Liver (tissue), 9 donors: ENCODE data around the gene DPT. TPM values are rescaled to one million over a fixed set of nuclear protein-coding genes. Genes with fewer than 3 reads are reported as not detected.

Experiments
- DNase-seq: peaks from one replicate; pipeline ENCODE4 v3.0.0-alpha.2; 2017; ENCODE audit warnings: low spot score
- H3K27ac ChIP-seq, 2 donors: one replicate each; pipeline ENCODE4 v1.7.0; 2013; ENCODE audit warnings: inconsistent platforms in 2 of 2, low read length in 2 of 2, control low read depth in 1 of 2, low read depth in 1 of 2, mild to moderate bottlenecking in 1 of 2
- H3K27me3 ChIP-seq, 4 donors: one replicate each; pipeline versions ENCODE4 v1.6.1 to v1.7.0; 2013; ENCODE audit warnings: low read length in 3 of 4, inconsistent platforms in 1 of 4, mild to moderate bottlenecking in 1 of 4, moderate library complexity in 1 of 4; ENCODE audit not compliant: control insufficient read depth in 4 of 4, insufficient read depth in 4 of 4
- H3K36me3 ChIP-seq, 4 donors: one replicate each; pipeline versions ENCODE4 v1.6.1 to v1.7.0; 2013; ENCODE audit warnings: low read length in 3 of 4, mild to moderate bottlenecking in 3 of 4, low read depth in 1 of 4, moderate library complexity in 1 of 4; ENCODE audit not compliant: control insufficient read depth in 4 of 4, insufficient read depth in 3 of 4
- H3K4me1 ChIP-seq, 4 donors: one replicate each; pipeline versions ENCODE4 v1.6.1 to v1.7.0; 2013; ENCODE audit warnings: low read length in 3 of 4, mild to moderate bottlenecking in 3 of 4, moderate library complexity in 1 of 4; ENCODE audit not compliant: control insufficient read depth in 4 of 4, insufficient read depth in 4 of 4
- H3K4me3 ChIP-seq, 3 donors: one replicate each; pipeline versions ENCODE4 v1.6.1 to v1.7.0; 2013; ENCODE audit warnings: low read length in 3 of 3, control low read depth in 1 of 3, low read depth in 1 of 3, mild to moderate bottlenecking in 1 of 3
- H3K9ac ChIP-seq, 2 donors: one replicate each; pipeline ENCODE4 v1.7.0; 2013; ENCODE audit warnings: low read length in 2 of 2, mild to moderate bottlenecking in 2 of 2, moderate library complexity in 2 of 2, control low read depth in 1 of 2, low read depth in 1 of 2
- H3K9me3 ChIP-seq, 4 donors: one replicate each; pipeline versions ENCODE4 v1.6.1 to v1.7.0; 2013; ENCODE audit warnings: low read length in 3 of 4; ENCODE audit not compliant: control insufficient read depth in 4 of 4
- CTCF ChIP-seq: fragments of 150-350 bp; IDR thresholded peaks from 2 replicates; pipeline ENCODE4 v1.5.1; 2017; ENCODE audit warnings: improper control_type of control experiment, low read depth, low read length; ENCODE audit not compliant: missing input control
- EGR1 ChIP-seq, 2 donors: IDR thresholded peaks; 2 replicates each; pipeline ENCODE4 v1.6.1; 2016 to 2018; ENCODE audit warnings: antibody characterized with exemption in 2 of 2, low read depth in 2 of 2
- FOXA1 ChIP-seq: IDR thresholded peaks from 2 replicates; pipeline ENCODE4 v1.6.1; 2016; ENCODE audit warnings: antibody characterized with exemption
- GABPA ChIP-seq, 2 donors: IDR thresholded peaks in 1 of 2; conservative IDR thresholded peaks in 1 of 2; 2 replicates each; pipeline ENCODE4 v1.6.1; 2016; ENCODE audit warnings: antibody characterized with exemption in 2 of 2, mild to moderate bottlenecking in 1 of 2, moderate library complexity in 1 of 2
- HNF4A ChIP-seq, 2 donors: conservative IDR thresholded peaks; 2 replicates each; pipeline ENCODE4 v1.6.1; 2016; ENCODE audit warnings: antibody characterized with exemption in 2 of 2, mild to moderate bottlenecking in 2 of 2
- HNF4G ChIP-seq: IDR thresholded peaks from 2 replicates; pipeline ENCODE4 v1.6.1; 2016; ENCODE audit warnings: antibody characterized with exemption
- JUND ChIP-seq, 2 donors: IDR thresholded peaks; 2 replicates each; pipeline ENCODE4 v1.6.1; 2016; ENCODE audit warnings: antibody characterized with exemption in 2 of 2
- NR2F2 ChIP-seq: IDR thresholded peaks from 2 replicates; pipeline ENCODE4 v1.6.1; 2016; ENCODE audit warnings: antibody characterized with exemption
- SP1 ChIP-seq: IDR thresholded peaks from 2 replicates; pipeline ENCODE4 v1.6.1; 2018; ENCODE audit warnings: antibody characterized with exemption, mild to moderate bottlenecking
- TAF1 ChIP-seq: conservative IDR thresholded peaks from 2 replicates; pipeline ENCODE4 v1.6.1; 2016; ENCODE audit warnings: antibody characterized with exemption, mild to moderate bottlenecking
- WGBS: extraction: QIAGEN DNeasy Blood & Tissue Kit; methylation state at CpG from one replicate; pipeline ENCODE4 v1.1.7; 2013; 5-methylcytosine and 5-hydroxymethylcytosine counted together
- polyA plus RNA-seq, 2 donors: library from polyadenylated mRNA; stranded (reverse) in 1 of 2; unstranded in 1 of 2; fragments of 200-250 nt in 1 of 2; fragments of >200 nt in 1 of 2; fragmentation: Nextera tagmentation in 1 of 2; extraction: Ambion mirVana in 1 of 2; gene quantifications; one replicate each; pipeline versions ENCODE4 v1.2.1 to v1.2.3, GENCODE V29; 2013 to 2015
- total RNA-seq, 2 donors: library from RNA; depleted of rRNA; stranded (reverse); fragments of >200 nt; gene quantifications; one replicate each; pipeline ENCODE4 v1.2.3, GENCODE V29; 2014
- TF ChIP-seq, protein P1 (sequence below): IDR thresholded peaks from 2 replicates; pipeline ENCODE4 v1.6.1; 2016; ENCODE audit warnings: antibody characterized with exemption, mild to moderate bottlenecking
- TF ChIP-seq, protein P2 (sequence below): IDR thresholded peaks from 2 replicates; pipeline ENCODE4 v1.6.1; 2016; ENCODE audit warnings: antibody characterized with exemption
- donor health status: healthy.
- donor health status: healthy.
- donor health status: healthy.
- donor health status: healthy.
- donor health status: healthy.

The DPT gene
- total and polyA plus RNA-seq, 4 donors, result 0.42 to 5.0 (median 3.0) TPM

DNA sequence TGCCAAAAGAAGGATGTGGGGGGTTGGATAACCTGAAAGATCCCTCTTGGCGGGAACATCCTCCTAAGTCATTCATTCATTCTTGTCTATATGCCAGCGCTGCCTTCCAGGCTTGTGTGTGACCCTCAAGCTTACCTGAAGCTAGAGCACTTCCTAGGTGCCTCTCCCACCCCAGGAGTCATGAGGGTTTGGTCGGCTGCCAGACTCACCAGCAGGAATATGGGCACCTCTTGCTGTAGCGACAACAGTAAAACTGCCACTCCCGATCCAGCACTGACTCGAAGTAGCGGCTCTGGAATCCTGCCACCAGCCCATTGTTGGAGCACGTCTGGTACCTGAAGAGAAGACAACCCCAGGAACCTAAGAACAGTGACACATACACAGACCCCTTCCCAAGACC lies 15.0 kb downstream of the DPT start:
- no peaks in the 10 kb centered on the region for H3K9me3 ChIP-seq
- WGBS, result 83% methylated on average over 8 of the region's 8 CpGs
- no peak overlapping the region for H3K27ac ChIP-seq

DNA sequence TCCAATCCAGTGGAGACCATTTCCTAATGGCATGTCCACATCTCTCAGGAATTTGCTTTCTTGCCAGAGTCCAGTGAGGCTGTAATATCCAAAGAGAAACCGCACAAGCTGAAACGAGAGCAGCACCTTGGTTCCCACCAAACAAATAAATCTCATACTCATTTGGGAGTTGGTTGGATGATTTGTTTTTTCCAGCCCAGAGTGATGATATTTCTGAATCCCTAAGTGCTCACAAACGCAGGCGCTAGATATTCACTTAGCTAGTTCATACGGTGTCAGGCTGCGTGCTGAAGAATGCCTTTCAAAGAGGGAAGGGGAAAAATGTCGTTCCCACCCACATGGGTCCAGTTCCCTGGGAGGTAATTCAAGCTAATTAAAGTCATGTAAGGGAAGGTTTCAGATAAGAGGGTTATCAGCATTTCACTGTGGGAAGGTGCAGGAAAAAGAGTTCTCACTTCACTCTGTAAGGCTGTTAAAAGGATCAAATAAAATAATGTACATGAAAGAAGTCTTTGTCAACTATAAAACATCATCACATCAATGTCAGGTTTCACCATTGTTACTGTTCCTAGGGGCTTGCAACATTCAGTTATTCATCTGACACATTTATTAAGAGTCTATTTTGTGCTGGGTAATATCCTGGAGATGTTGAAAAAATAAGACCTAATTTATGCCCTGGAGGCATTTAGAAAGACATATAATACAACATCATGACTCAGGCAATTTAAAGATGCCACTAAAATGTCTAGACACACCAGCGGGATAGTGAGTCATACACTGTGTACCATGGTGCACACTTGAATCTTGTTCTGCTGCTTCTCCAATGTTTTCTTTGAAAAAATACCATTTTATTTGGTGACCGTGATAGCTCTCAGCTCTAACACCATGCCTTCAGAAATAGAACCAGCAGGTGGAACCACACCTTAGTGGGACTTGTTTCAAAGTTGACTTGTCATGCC lies 19.3 kb downstream of the DPT start:
- DNase-seq, result no peak
- H3K27ac ChIP-seq, result peak overlapping the region in 1 of 2 donors; percentile 10

More for the DNA sequence above, 15.0 kb downstream of the DPT start:
- no peaks in the 10 kb centered on the region for H3K27me3 ChIP-seq
- no peak for DNase-seq
- H3K4me1 ChIP-seq, result no peaks in the 10 kb centered on the region
- no peak overlapping the region for H3K9ac ChIP-seq
- H3K36me3 ChIP-seq, result no peaks in the 10 kb centered on the region
- TF ChIP-seq FOXA1 (no peak), HNF4G (no peak), SP1 (no peak), CTCF (no peak), NR2F2 (no peak), TAF1 (no peak)
- TF ChIP-seq, protein P1, sequence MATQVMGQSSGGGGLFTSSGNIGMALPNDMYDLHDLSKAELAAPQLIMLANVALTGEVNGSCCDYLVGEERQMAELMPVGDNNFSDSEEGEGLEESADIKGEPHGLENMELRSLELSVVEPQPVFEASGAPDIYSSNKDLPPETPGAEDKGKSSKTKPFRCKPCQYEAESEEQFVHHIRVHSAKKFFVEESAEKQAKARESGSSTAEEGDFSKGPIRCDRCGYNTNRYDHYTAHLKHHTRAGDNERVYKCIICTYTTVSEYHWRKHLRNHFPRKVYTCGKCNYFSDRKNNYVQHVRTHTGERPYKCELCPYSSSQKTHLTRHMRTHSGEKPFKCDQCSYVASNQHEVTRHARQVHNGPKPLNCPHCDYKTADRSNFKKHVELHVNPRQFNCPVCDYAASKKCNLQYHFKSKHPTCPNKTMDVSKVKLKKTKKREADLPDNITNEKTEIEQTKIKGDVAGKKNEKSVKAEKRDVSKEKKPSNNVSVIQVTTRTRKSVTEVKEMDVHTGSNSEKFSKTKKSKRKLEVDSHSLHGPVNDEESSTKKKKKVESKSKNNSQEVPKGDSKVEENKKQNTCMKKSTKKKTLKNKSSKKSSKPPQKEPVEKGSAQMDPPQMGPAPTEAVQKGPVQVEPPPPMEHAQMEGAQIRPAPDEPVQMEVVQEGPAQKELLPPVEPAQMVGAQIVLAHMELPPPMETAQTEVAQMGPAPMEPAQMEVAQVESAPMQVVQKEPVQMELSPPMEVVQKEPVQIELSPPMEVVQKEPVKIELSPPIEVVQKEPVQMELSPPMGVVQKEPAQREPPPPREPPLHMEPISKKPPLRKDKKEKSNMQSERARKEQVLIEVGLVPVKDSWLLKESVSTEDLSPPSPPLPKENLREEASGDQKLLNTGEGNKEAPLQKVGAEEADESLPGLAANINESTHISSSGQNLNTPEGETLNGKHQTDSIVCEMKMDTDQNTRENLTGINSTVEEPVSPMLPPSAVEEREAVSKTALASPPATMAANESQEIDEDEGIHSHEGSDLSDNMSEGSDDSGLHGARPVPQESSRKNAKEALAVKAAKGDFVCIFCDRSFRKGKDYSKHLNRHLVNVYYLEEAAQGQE, result no peak
- TF ChIP-seq, protein P2, sequence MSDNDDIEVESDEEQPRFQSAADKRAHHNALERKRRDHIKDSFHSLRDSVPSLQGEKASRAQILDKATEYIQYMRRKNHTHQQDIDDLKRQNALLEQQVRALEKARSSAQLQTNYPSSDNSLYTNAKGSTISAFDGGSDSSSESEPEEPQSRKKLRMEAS, result no peak
- no peak overlapping the region for H3K4me3 ChIP-seq

More for the DNA sequence above, 19.3 kb downstream of the DPT start:
- no peaks in the 10 kb centered on the region for H3K27me3 ChIP-seq
- no peaks in the 10 kb centered on the region for H3K36me3 ChIP-seq
- H3K9me3 ChIP-seq, result no peaks in the 10 kb centered on the region
- H3K9ac ChIP-seq, result no peak overlapping the region
- TF ChIP-seq, protein P1, result no peak
- TF ChIP-seq HNF4A (conservative IDR thresholded peaks at IDR 0.05) (no peak), EGR1 (IDR thresholded peaks at IDR 0.05; ENCODE audit: low read depth in 2 of 2) (no peak), JUND (IDR thresholded peaks at IDR 0.05) (no peak), GABPA (IDR thresholded peaks at IDR 0.05 in 1 of 2, conservative IDR thresholded peaks at IDR 0.05 in 1 of 2) (no peak)
- TF ChIP-seq, protein P2, result no peak
- H3K4me1 ChIP-seq, result no peaks in the 10 kb centered on the region
- 62% methylated on average over 9 of the region's 9 CpGs for WGBS
- H3K4me3 ChIP-seq, result no peak overlapping the region
